ENCODE measurements around the gene TMEM167B.
"Not testable (repeated sequence)": the region's sequence is repeated elsewhere in the genome, so short reads cannot be mapped to it uniquely, and the experiment has no call there.

The TMEM167B gene

DNA sequence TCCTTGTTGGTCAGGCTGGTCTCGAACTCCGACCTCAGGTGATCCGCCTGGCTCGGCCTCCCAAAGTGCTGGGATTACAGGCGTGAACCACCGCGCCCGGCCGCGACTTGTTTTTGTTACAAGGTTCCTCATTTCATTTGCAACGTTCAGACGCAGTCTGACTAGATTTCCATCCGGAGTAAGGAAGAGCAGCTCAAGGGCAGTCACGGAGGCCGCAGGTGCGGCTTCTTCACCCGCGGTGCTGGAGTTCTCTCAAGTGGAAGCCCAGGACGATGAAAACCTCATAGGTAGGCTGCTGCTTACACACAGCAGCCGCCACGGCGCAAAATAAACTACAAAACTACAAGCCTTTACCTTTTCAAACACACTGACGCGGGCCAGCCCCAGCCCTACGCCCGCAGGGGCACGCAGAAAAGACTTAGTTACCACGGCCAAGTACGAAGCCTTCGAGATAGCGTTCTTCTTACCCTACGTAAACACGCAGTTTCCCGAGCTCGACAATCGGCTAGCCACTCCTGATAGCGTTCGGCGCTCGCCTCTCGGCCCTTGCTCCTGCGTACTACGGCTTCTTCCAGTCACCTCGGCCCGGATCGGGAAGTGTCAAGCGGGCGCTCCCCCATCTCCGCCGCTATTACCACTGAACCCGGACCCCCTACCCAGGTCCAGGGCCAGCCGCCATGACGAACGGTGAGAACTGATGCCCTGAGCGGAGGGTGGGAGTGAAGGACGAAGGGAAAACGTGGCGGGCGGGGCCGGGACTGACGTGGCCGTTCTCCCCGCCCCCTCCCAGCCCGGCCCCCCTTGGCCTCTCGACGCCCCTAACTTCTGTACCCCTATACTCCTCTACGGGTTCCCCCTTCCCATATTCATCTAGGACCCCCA, at the start of gene TMEM167B:
Gene TMEM167B (plus strand): TSS at position 569 of the 882 bp plus-strand sequence. CDS start 109 bp downstream, at position 678.
- DNase-seq: peak; percentile 85

DNA sequence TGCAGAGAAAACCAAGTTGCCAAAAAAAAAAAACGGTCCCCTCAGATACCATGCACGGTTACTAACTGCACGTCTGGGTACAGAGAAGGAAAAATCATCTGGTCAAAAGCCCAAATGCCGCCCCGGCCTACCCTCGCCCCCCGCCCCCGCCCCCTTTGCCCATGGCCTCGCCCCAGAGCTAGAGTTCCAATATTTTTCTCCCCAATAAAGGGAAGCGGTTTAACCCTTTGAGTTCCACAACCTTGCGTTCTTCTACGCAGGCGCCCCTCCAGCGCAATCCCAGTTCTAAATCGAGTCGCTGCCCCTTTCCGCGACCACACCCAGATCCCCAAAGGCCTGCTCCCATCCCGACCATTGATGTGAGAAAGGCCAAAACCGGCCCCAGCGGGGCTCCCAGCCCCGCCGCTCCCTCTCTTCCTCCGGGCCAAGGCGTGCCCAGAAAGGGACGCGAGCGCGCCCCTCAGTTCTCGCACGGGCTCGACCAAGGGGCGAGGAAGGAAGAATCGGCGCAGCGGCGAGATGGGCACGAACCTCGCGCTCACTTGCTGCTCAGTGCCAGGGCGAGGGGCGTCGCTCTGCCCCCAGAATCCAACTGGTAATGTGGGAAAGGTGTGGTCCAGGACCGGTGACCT, 49.5 kb upstream of the TMEM167B start:
- DNase-seq: no peak

DNA sequence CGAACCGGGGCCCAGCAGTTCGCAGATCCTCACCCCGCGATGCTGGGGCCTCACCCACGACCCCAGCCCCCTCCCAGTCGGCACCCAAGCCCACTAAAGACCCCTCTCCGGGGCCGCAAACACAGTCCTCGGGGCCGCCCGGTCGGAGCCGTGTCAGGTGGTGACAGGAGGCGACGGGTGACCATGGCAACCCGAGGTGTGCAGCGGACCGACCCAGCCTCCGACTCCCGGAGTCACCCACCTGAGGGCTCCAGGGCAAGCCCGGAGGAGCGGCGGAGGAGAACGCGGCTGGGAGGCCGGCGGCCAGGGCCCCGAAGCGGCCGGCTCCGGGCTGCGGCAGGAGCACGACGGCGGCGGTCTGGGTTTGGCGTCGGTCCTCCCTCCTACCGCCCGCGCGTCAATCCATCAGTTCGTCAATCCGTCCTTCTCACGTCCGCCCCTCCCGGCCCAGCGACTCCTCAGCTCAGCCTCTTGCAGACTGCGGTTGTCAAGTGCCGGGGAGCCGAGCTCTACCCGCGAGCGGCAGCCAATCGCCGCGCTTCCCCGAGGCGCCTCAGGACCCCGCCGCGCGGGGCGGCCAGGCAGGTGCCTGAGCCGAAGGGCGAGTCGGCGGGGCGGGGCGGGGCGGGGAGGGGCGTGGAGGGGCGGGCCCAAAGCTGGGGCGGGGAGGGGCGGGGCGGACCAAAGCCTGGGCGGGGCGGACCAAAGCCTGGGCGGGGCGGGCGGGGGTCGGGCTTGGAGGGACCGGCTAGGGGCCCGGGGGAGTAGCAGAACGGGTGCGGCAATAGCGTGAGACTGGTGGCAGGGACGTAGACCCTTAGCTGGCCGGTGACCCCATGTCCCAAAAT, 48.7 kb upstream of the TMEM167B start, which contains the start of gene WDR47:
Gene WDR47 (minus strand): TSS at position 482 of the 848 bp plus-strand sequence. CDS start 18,590 bp downstream, outside the sequence.
- DNase-seq: peak; percentile 94

DNA sequence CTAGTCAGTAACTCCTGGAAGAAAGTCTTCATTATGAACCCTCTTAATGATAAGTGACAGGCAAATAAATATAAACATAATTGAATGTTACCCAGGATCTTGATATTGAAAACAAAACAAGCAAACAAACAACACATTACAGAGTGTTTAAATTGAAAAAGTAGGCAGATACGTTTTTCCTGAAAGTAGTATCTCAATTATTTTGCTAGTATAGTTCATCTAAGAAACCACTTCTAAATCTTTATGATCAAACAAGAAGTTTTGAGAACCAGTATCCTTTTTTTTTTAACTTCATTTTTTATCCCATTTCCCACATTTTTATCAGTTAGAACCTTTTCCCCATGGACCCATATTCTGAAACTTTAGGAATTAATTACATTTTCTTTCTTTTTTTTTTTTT, 45.0 kb upstream of the TMEM167B start:
- no peak for DNase-seq

DNA sequence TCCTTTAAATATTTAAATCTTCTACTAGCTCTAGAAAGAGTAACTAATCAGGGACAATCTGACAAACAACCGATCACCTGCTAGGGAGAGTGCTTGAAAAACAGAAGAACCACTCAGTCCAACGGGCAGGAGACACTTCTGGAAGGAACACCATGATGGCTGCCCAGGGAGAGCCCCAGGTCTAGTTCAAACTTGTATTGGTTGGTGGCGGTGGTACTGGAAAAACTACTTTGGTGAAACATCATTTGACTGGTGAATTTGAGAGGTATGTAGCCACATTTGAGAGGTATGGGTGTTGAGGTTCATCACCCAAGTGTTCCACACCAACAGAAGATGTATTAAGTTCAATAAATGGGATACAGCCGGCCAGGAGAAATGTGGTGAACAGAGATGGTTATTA, 43.9 kb upstream of the TMEM167B start:
- no peak for DNase-seq

DNA sequence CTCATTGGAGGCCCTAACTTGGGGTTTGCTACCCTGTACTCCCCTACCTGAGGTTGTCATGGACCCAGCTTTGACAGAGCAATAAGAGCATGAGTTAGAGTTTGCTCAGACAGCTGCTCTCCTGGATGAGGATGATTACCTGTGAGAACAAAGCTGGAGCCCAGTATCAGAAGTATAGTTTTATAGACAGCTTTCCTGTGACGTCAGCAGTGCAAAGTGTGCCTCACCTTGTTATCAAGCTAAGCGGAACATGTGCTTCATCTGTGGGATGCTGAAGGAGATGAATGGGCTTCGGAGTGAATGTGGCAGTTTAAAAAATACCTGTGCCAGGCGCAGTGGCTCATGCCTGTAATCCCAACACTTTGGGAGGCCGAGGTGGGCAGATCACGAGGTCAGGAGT, 43.2 kb upstream of the TMEM167B start:
- DNase-seq: no peak

DNA sequence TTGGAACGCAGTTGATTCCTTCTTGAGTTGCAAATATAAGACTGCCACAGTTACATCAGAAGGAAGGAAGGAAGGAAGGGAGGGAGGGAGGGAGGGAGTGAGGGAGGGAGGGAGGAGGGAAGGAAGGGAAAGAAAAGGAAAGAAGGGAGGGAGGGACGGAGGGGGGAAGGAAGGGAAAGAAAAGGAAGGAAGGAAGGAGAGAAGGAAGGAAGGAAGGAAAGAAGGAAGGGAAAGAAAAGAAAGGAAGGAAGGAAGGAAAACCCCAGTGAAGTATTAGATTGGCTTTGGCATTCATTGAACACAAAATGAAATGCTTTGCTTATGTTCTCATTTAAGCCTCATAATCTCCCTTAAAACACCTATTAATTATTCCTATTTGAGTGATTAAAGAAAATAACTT, 42.2 kb upstream of the TMEM167B start:
- DNase-seq: no peak

DNA sequence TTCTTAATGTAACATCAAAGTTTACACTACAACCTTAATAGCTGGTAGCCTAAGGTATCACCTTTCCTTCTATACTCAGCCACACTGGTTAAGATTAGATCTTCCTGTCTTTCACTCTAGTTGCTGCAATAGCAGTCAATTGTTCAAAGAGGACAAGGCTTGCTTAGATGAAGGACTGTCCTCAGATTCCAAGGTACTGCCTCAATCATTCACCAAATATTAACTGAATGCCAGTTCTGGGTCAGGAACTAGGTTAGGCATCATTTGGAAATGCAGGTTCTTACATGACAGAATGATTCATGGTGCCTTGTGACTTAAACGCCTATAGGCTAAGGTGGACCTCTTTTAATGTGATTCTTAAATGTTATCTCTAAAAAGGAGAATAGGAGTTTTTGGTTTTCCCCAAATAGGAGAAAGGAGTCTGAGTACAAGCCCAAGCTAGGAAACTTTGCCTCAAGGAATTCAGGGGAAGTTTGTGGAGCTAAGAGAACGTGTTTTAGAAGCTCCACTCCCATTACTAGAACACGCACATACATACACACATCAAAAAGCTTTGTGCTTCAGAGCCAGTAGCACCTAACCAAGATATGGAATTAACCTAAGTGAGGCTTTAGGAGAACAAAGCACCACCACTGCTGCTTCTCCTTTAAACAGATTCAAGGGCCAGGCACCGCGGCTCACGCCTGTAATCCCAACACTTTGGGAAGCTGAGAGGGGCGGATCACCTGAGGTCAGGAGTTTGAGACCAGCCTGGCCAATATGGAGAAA, 40.2 kb upstream of the TMEM167B start:
- no peak for DNase-seq

DNA sequence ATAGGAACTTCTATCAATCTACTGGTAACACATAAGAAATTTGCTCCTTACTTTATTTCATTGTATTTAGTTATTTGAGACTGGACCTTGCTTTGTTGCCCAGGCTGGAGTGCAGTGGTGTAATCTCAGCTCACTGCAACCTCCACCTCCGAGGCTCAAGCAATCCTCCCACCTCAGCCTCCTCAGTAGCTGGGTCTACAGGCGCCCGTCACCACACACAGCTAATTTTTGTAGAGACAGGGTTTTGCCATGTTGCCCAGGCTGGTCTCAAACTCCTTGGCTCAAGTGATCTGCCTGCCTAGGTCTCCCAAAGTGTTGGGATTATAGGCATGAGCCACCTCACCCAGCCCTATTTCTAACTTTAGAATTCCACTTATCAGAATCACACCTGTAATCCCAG, 38.4 kb upstream of the TMEM167B start:
- DNase-seq: not testable (repeated sequence)

DNA sequence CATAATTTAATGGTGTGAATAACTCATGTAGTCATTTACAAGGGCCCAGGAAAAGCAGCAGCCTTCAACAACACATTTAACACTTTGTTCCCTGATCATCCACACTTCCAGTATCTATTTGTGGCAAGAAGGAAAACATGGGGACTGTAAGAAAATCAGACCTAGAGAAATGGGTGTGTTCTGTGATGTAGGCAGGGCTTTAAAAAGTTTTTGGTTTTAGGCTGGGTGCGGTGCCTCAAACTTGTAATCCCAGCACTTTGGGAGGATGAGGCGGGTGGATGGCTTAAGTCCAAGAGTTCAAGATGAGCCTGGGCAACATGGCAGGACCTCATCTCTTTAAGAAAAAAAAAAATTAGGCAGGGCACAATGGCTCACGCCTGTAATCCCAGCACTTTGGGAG, 34.5 kb upstream of the TMEM167B start:
- DNase-seq: no peak

DNA sequence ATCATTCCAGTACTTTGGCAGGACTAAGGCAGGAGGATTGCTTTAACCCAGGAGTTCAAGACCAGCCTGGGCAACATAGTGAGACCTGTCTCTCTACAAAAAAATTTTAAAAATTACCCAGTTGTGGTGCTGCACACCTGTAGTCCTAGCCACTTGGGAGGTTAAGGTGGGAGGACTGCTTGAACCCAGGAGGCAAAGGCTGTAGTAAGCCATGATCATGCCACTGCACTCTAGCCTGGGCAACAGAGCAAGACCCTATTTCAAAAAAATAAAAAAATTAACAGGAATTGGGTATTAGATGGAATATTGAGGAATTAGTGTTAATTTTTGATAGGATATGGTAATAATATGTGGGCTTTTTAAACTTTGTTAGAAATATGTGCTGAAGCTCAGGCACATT, 31.5 kb upstream of the TMEM167B start:
- no peak for DNase-seq

DNA sequence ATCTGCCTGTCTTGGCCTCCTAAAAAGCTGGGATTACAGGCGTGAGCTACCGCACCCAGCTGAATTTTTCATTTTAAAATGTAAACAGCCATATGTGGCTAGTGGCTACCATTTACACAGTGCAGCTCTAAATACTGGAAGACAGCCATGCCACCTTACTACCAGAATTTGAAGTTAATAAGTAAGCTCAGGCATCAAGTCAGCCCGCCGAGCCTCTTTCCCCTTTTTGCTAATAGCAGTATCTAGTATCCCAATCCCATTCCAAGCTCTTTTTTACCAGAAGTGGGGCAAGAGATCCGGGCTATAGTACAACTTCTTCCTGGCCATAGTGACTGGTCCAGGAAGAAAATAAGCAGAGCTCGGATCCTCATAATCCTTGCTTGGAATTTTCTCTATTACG, 29.9 kb upstream of the TMEM167B start:
- no peak for DNase-seq

DNA sequence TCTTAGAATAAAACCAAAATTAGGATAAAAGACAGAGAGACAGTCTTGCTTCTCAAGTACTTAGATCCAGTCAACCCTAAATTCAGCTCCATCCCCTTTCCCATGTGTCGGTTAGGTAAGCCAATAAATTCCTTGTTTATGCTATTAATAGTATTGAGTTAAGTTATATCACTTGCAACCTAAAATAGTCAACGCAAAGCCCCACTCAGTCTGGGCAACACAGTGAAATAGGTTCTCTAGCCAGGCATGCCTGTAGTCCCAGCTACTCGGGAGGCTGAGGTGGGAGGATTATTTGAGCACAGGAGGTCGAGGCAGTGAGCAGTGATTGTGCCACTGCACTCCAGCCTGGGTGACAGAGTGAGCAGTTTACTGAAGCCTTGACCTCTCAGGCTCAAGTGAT, 29.4 kb upstream of the TMEM167B start:
- no peak for DNase-seq

DNA sequence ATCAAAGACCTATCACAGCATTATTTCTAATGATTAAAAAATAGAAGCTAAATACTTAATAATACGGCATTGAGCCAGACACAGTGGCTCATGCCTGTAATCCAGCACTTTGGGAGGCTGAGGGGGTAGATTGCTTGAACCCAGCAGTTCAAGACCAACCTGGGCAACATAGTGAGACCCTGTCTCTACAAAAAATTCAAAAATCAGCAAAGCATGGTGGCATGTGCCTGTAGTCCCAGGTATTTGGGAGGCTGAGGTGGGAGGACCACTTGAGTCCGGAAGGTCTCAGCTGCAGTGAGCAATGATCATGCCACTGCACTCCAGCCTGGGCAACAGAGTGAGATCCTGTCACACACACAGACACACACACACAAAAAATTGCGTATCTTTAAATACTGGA, 25.4 kb upstream of the TMEM167B start:
- no peak for DNase-seq

DNA sequence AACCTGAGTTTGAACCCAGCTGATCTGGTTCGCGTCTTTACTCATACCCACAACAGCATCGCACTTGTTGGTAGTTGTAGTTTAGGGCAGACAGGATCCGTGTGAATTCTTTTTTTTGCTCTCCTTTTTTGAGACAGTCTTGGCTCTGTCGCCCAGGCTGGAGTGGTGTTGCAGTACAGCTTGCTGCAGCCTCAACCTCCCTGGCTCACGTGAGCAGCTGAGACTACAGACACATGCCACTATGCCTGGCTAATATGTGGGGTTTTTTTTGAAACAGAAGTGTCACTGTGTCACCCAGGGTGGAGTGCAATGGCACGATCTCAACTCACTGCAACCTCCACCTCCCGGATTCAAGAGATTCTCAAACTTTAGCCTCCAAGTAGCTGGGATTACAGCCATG, 22.7 kb upstream of the TMEM167B start:
- DNase-seq: no peak

DNA sequence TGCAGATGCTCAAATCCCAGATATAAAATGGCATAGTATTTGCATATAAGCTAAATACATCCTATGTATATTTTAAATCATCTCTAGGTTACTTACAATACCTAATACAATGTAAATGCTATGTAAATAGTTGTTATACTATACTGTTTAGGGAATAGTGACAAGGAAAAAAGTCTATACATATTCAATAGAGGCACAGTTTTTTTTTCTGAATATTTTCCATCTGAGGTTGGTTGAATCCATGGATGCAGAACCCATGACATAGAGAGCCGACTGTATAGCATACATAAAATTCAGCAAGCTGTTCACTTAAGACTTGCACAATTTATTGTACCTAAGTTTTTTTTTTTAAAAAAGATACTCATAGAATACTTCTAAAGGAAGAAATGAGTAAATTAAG, 21.3 kb upstream of the TMEM167B start:
- DNase-seq: no peak

DNA sequence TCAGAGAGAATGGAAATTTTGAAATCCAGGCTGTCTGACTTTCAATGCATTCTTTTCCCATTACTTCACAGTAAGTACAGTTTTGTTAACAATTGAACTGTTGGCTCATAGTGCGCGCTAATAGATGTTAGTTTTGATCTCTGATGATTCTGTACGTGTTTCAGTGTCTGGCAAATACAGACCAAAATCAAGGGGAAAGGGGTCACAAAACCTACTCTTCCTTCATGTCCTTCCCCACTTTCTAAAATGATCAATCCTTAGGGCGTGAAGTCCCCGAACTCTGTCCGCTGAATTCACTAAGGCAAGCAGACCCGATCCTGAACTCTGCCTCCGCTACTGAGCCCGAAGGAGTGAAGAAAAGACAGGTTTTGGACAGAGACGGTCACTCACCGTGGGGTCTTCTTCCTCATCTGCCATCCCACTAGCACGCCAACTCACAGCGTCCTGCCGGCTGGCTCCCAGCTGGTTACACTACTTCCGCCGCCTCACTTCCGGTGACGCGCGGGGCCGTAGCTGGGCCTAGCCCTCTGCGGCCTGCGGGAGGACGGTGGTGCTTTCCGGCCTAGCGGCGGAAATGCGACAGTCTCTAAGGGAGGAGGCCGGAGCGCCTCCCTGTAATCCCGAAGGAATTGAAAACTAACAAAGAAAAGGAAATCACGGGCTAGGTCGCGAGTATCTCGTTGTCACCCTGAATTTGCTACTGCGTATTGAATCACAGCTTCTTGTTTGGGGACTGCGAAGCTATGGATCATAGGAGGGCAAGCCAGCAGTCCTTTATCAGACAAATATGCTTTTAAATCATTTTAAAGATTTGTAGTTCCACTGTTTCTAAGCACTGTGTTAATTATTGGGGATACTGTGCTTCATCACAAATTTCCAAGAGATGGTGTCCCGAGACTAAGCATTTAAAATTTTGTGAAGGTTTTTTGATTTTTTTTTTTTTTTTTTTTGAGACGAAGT, 14.8 kb upstream of the TMEM167B start, which contains the start of gene TAF13:
Gene TAF13 (minus strand): TSS at position 473 of the 960 bp plus-strand sequence. CDS start 56 bp downstream, at position 417.
- peak; percentile 89 for DNase-seq

DNA sequence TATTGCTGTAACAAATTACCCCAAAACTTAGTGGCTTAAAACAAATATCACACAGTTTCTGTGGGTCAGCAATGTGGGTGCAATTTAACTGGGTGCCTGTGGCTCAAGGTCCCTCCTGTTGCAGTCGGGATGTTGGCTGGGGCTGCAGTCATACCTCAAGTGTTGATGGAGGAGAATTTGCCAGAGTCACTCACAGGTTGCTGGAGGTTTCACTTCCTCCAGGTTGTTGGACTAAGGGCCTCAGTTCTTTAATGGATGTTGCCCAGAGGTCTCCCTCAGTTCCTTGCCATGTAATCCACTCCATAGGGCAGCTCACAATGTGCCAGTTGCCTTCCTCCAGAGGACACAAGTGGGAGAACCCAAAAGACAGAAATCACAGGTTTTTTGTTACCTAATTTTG, 12.2 kb upstream of the TMEM167B start:
- no peak for DNase-seq

DNA sequence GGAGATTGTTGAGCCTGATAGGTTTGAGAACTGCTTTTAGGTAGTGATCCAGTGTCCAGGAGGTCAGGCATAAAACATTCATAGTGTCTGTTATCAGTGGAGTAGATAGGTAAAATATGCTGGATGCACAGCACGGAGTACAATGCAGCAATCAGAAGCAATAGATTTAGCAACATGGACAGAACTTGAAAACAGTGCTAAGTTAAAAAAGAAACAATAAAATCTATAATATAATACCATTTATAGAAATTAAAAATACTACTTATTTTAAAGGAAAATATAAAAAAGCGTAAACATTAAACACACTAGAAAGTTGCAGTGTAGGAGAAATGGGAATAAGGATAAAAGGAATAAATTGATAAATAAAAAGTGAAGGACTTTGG, 11.3 kb upstream of the TMEM167B start:
- no peak for DNase-seq

DNA sequence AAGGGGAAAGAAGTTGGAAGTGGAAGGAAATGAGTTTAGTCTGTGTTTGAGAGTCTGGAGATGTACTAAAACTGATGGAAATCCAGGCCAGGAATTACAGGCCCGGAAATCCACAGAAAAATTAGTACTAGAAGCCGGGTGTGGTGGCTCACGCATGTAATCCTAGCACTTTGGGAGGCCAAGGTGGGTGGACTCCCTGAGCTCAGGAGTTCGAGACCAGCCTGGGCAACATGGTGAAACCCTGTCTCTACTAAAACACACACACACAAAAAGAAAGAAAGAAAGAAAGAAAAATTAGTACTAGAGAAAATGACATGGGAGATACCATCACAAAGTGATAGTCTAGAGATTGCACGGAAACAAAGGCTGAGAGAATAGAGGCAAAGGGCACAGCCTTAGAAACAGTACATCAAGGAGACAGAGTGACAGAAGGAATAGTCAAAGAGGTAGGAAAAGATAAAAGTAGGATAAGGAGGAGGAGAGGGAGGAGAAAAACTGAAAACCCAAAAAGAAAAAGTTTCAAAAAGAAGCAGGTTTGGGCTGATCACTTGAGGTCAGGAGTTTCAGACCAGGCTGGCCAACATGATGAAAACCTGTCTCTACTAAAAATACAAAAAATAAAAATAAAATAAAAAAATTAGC, 10.0 kb upstream of the TMEM167B start:
- DNase-seq: no peak

DNA sequence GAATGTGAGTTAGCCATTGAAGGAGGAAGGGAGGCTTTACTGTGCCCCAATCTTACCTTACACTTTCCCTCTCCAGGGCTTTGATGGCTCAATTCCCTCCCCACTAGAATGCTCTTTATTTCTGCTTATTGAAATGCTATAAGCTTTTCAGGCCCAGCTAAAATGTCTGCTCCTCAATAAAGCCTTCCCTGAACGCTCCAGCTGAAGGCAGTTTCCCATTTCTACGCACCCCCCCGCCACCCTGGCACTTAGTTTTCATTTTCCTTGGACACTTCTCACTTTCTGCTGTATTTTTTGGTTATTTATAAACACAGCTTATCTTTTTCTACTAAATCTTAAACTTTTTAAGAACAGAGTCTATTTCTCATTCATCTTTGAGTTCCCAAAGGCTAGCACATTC, 7.1 kb upstream of the TMEM167B start:
- DNase-seq: no peak

All from activated CD4-positive, CD25-positive, alpha-beta regulatory T cell treated with anti-CD3 and anti-CD28 coated beads, Interleukin-2, amount 50 U/mL, for 72 hours (primary cell).